Measurements from ENCODE around the gene KITLG.
"Not testable (repeated sequence)": the region's sequence is repeated elsewhere in the genome, so short reads cannot be mapped to it uniquely, and the experiment has no call there.

KITLG gene

GRCh38 chr12:88576866-88577265 is 3.4 kb downstream of the KITLG start:
- no peak for DNase-seq (ENCODE audit: low read depth)

- no peak for DNase-seq (ENCODE audit: low read depth)
Measured at GRCh38 chr12:88575361-88575970, 4.8 kb downstream of the KITLG start.

GRCh38 chr12:88574278-88574677 is 6.0 kb downstream of the KITLG start:
- no peak for DNase-seq (ENCODE audit: low read depth)

GRCh38 chr12:88573583-88573982 is 6.7 kb downstream of the KITLG start:
- no peak for DNase-seq (ENCODE audit: low read depth)

- no peak for DNase-seq (ENCODE audit: low read depth)
Measured at GRCh38 chr12:88572781-88573549, 7.3 kb downstream of the KITLG start.

- no peak for DNase-seq (ENCODE audit: low read depth)
Measured at GRCh38 chr12:88571543-88571942, 8.7 kb downstream of the KITLG start.

GRCh38 chr12:88570103-88570502 is 10.2 kb downstream of the KITLG start:
- no peak for DNase-seq (ENCODE audit: low read depth)

- no peak for DNase-seq (ENCODE audit: low read depth)
Measured at GRCh38 chr12:88566430-88566829, 13.8 kb downstream of the KITLG start.

GRCh38 chr12:88562846-88563582 is 17.3 kb downstream of the KITLG start:
- no peak for DNase-seq (ENCODE audit: low read depth)

- DNase-seq (ENCODE audit: low read depth): no peak
Measured at GRCh38 chr12:88562151-88562550, 18.1 kb downstream of the KITLG start.

GRCh38 chr12:88559772-88560171 is 20.5 kb downstream of the KITLG start:
- no peak for DNase-seq (ENCODE audit: low read depth)

- DNase-seq (ENCODE audit: low read depth): no peak
Measured at GRCh38 chr12:88559199-88559598, 21.1 kb downstream of the KITLG start.

GRCh38 chr12:88558340-88558867 is 21.9 kb downstream of the KITLG start:
- no peak for DNase-seq (ENCODE audit: low read depth)

- no peak for DNase-seq (ENCODE audit: low read depth)
Measured at GRCh38 chr12:88556213-88556774, 24.0 kb downstream of the KITLG start.

GRCh38 chr12:88553941-88554658 is 26.2 kb downstream of the KITLG start:
- DNase-seq (ENCODE audit: low read depth): no peak

GRCh38 chr12:88552610-88553079 is 27.6 kb downstream of the KITLG start:
- no peak for DNase-seq (ENCODE audit: low read depth)

- no peak for DNase-seq (ENCODE audit: low read depth)
Measured at GRCh38 chr12:88549929-88550328, 30.3 kb downstream of the KITLG start.

- not testable (repeated sequence) for DNase-seq (ENCODE audit: low read depth)
Measured at GRCh38 chr12:88547949-88548348, 32.3 kb downstream of the KITLG start.

- DNase-seq (ENCODE audit: low read depth): no peak
Measured at GRCh38 chr12:88546853-88547252, 33.4 kb downstream of the KITLG start.

GRCh38 chr12:88546226-88546625 is 34.0 kb downstream of the KITLG start:
- DNase-seq (ENCODE audit: low read depth): no peak
